A673 (cell line): ENCODE results near the gene PHYH. TPM values are rescaled to one million over a fixed set of nuclear protein-coding genes. Genes with fewer than 3 reads are reported as not detected.

Experiments used
- BruUV-seq: library from RNA; stranded (reverse); fragments of 400-500 nt; replicated peaks from 2 replicates; lab custom pipeline; 2021; lab: Mats Ljungman, UMichigan
- CTCF ChIA-PET: fragments of 300-600 bp; sonication (Branson Sonifier 250); formaldehyde crosslinking; loops from one replicate; lab custom pipeline; 2022; ENCODE audit warnings: antibody characterized with exemption; lab: Charles Lee
- POLR2A ChIA-PET: fragments of 300-600 bp; sonication (Branson Sonifier 250); formaldehyde crosslinking; loops from one replicate; lab custom pipeline; 2022; ENCODE audit warnings: antibody characterized with exemption; ENCODE audit not compliant: low non-redundant PET; lab: Charles Lee
- DNase-seq: peaks from one replicate; pipeline ENCODE4 v3.0.0-alpha.2; 2015; ENCODE audit warnings: low spot score
- H3K27ac ChIP-seq: fragments of 200-600 bp; sonication (generic); 2 replicates; pipeline ENCODE4 v1.5.1; 2016; ENCODE audit warnings: mixed run types, low read depth, mild to moderate bottlenecking, mixed read lengths, antibody characterized with exemption, low read length; ENCODE audit not compliant: poor library complexity, severe bottlenecking
- H3K27me3 ChIP-seq: fragments of 200-600 bp; sonication (generic); replicated peaks from 2 replicates; pipeline ENCODE4 v1.6.1; 2017; ENCODE audit warnings: mixed run types, low read depth, mild to moderate bottlenecking, mixed read lengths, antibody characterized with exemption, low read length; ENCODE audit not compliant: insufficient read depth, poor library complexity
- H3K36me3 ChIP-seq: fragments of 200-600 bp; sonication (generic); 2 replicates; pipeline ENCODE4 v1.6.1; 2016; ENCODE audit warnings: mixed run types, mild to moderate bottlenecking, mixed read lengths, antibody characterized with exemption, low read length; ENCODE audit not compliant: insufficient read depth, poor library complexity, severe bottlenecking
- H3K4me1 ChIP-seq: fragments of 200-600 bp; sonication (generic); 2 replicates; pipeline ENCODE4 v1.6.1; 2017; ENCODE audit warnings: mixed run types, mild to moderate bottlenecking, mixed read lengths, antibody characterized with exemption, low read length; ENCODE audit not compliant: insufficient read depth, poor library complexity, severe bottlenecking
- H3K4me3 ChIP-seq: fragments of 200-600 bp; sonication (generic); 2 replicates; pipeline ENCODE4 v1.5.1; 2016; ENCODE audit warnings: low read depth, mixed run types, mild to moderate bottlenecking, mixed read lengths, low read length; ENCODE audit not compliant: poor library complexity, severe bottlenecking
- H3K9me3 ChIP-seq: fragments of 200-600 bp; sonication (generic); 2 replicates; pipeline ENCODE4 v1.6.1; 2016; ENCODE audit warnings: mixed run types, low read depth, mild to moderate bottlenecking, mixed read lengths, antibody characterized with exemption, low read length; ENCODE audit not compliant: poor library complexity, severe bottlenecking
- EZH2 ChIP-seq: fragments of 200-600 bp; sonication (generic); IDR thresholded peaks from 2 replicates; pipeline ENCODE4 v1.6.1; 2017; ENCODE audit warnings: borderline replicate concordance, low read depth, mild to moderate bottlenecking, mixed read lengths, antibody characterized with exemption, low read length; ENCODE audit not compliant: poor library complexity, severe bottlenecking
- intact Hi-C: fragments of 100-400 bp; cut with micrococcal nuclease; formaldehyde crosslinking; loops from one replicate; pipeline ENCODE4 v1.10.0; 2022; ENCODE audit not compliant: unreplicated experiment
- total RNA-seq: library from RNA; stranded (reverse); gene quantifications from 2 replicates; pipeline ENCODE4 v1.2.3, GENCODE V29; 2021
- TF ChIP-seq, protein P1 (sequence below): fragments of 300-800, 200-600 bp; sonication (generic); conservative IDR thresholded peaks from 2 replicates; pipeline ENCODE4 v1.5.1; 2017; ENCODE audit warnings: low read depth, mild to moderate bottlenecking, antibody characterized with exemption, low read length, moderate library complexity, mixed read lengths

The PHYH gene
- total RNA-seq, 1 experiment from 2014 or later: 5.1 TPM

DNA sequence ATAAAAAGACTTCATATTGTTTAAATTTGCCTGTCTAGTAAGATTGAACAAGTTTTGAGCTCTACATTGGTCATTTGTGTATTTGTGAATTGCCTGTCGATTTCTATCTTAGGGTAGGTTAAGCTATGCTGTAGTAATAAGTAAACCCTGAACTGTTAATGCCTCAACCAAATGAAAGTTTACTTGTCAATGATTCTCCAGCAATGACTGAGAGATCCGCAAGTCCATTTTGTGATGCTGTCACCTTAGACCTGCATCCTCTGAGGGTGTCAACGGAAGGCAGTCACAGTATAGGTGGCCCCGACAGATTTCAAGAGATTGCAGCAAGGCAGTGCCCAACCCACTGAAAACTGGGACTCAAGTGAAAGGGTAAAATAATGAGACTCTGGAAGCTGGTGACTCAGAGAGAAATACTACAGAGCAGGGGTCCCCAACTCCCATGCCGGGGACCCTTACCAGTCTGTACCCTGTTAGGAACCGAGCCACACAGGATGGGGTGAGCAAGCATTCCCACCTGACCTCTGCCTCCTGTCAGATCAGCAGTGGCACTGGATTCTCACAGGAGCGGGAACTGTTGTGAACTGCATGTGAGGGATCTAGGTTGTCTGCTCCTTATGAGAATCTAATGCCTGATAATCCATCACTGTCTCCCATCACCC lies 10.8 kb upstream of the PHYH start:
- H3K4me3 ChIP-seq: no peak overlapping the region
- H3K9me3 ChIP-seq: no peaks in the 10 kb centered on the region
- ChIA-PET POLR2A (no interaction called here), CTCF (no interaction called here)
- no peak for DNase-seq
- no peaks in the 10 kb centered on the region for H3K4me1 ChIP-seq
- BruUV-seq: no TSS peak
- no peak overlapping the region for H3K27ac ChIP-seq
- TF ChIP-seq, protein P1, sequence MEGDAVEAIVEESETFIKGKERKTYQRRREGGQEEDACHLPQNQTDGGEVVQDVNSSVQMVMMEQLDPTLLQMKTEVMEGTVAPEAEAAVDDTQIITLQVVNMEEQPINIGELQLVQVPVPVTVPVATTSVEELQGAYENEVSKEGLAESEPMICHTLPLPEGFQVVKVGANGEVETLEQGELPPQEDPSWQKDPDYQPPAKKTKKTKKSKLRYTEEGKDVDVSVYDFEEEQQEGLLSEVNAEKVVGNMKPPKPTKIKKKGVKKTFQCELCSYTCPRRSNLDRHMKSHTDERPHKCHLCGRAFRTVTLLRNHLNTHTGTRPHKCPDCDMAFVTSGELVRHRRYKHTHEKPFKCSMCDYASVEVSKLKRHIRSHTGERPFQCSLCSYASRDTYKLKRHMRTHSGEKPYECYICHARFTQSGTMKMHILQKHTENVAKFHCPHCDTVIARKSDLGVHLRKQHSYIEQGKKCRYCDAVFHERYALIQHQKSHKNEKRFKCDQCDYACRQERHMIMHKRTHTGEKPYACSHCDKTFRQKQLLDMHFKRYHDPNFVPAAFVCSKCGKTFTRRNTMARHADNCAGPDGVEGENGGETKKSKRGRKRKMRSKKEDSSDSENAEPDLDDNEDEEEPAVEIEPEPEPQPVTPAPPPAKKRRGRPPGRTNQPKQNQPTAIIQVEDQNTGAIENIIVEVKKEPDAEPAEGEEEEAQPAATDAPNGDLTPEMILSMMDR: no peak
- TF ChIP-seq EZH2: no peak
- H3K36me3 ChIP-seq: no peaks in the 10 kb centered on the region
- H3K27me3 ChIP-seq: no peaks in the 10 kb centered on the region
- intact Hi-C loops: no loop called here

DNA sequence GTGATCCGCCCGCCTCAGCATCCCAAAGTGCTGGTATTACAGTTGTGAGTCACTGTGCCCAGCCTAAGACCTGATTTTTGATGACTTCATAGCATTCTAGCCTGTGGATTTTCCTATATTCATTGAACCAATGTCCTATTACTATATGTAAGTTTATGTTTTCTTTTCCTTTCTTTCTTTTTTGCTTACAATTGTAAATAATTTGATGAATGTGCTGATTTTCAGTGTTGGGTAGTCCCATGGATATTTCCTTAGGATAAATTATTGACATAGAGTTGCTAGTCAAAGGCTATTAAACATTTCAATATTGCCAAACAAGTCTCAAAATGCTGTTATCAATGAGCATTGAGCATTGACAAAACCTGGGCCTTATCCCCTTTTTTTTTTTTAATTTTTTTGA lies 9.9 kb upstream of the PHYH start:
- Histone ChIP-seq H3K36me3 (no peaks in the 10 kb centered on the region), H3K4me1 (no peaks in the 10 kb centered on the region), H3K9me3 (no peaks in the 10 kb centered on the region), H3K27ac (no peak overlapping the region), H3K27me3 (no peaks in the 10 kb centered on the region), H3K4me3 (no peak overlapping the region)
- TF ChIP-seq, protein P1: no peak
- no peak for TF ChIP-seq EZH2
- ChIA-PET POLR2A (no interaction called here), CTCF (no interaction called here)
- intact Hi-C loops: no loop called here
- DNase-seq: no peak
- no TSS peak for BruUV-seq

DNA sequence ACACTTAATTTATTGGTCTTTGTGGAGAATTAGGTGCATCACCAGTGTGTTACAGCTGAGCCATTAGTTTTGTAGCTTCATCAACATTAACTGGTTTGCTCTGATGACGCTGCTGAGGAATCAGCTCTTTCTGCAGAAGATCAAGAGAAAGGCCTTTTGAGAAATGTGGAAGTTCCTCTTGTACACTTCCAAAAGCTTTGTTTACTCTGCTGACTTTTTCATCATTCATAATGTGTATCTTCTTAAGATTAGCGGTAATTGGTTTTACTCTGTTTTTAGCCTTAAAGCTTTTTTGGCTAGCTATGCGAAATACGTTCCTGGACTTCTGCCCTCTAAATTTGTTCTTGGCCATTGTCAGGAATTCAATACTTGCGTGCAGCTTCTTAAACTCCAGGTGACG lies 8.2 kb upstream of the PHYH start:
- POLR2A ChIA-PET: interaction anchor here (0.6 kb wide), 1 partner anchor 62 kb away, joined by 3 read pairs; no protein-coding TSS in a partner anchor
- H3K36me3 ChIP-seq: no peaks in the 10 kb centered on the region
- TF ChIP-seq EZH2: no peak
- TF ChIP-seq, protein P1: no peak
- no peak overlapping the region for H3K27ac ChIP-seq
- no peaks in the 10 kb centered on the region for H3K9me3 ChIP-seq
- no peaks in the 10 kb centered on the region for H3K4me1 ChIP-seq
- no TSS peak for BruUV-seq
- H3K4me3 ChIP-seq: no peak overlapping the region
- CTCF ChIA-PET: no interaction called here
- H3K27me3 ChIP-seq: no peaks in the 10 kb centered on the region
- intact Hi-C loops: no loop called here
- DNase-seq: no peak
